ENCODE results near the gene KCNT1.
A peak's percentile ranks its signal among the peaks of the same experiment; 100 is the strongest.
"Not testable (repeated sequence)": the region's sequence is repeated elsewhere in the genome, so short reads cannot be mapped to it uniquely, and the experiment has no call there.

The KCNT1 gene

GRCh38 chr9:135669616-135670285 lies 32.2 kb upstream of the KCNT1 start:
- no peak overlapping the region for H3K27ac ChIP-seq
- TF ChIP-seq, protein P1, sequence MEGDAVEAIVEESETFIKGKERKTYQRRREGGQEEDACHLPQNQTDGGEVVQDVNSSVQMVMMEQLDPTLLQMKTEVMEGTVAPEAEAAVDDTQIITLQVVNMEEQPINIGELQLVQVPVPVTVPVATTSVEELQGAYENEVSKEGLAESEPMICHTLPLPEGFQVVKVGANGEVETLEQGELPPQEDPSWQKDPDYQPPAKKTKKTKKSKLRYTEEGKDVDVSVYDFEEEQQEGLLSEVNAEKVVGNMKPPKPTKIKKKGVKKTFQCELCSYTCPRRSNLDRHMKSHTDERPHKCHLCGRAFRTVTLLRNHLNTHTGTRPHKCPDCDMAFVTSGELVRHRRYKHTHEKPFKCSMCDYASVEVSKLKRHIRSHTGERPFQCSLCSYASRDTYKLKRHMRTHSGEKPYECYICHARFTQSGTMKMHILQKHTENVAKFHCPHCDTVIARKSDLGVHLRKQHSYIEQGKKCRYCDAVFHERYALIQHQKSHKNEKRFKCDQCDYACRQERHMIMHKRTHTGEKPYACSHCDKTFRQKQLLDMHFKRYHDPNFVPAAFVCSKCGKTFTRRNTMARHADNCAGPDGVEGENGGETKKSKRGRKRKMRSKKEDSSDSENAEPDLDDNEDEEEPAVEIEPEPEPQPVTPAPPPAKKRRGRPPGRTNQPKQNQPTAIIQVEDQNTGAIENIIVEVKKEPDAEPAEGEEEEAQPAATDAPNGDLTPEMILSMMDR (conservative IDR thresholded peaks at IDR 0.05): no peak

GRCh38 chr9:135670721-135671590 lies 31.0 kb upstream of the KCNT1 start:
- TF ChIP-seq, protein P1 (conservative IDR thresholded peaks at IDR 0.05): no peak
- H3K27ac ChIP-seq: no peak overlapping the region

GRCh38 chr9:135671591-135672041 lies 30.4 kb upstream of the KCNT1 start:
- no peak overlapping the region for H3K27ac ChIP-seq
- TF ChIP-seq, protein P1 (conservative IDR thresholded peaks at IDR 0.05): 0 out of 2 replicates have a peak, but pooled peaks have one; percentile 9

GRCh38 chr9:135672786-135673185 lies 29.2 kb upstream of the KCNT1 start:
- not testable (repeated sequence) for H3K27ac ChIP-seq

- no peak overlapping the region for H3K27ac ChIP-seq
- TF ChIP-seq, protein P1 (conservative IDR thresholded peaks at IDR 0.05): no peak
Observed at GRCh38 chr9:135673941-135674340, 28.0 kb upstream of the KCNT1 start.

DNA sequence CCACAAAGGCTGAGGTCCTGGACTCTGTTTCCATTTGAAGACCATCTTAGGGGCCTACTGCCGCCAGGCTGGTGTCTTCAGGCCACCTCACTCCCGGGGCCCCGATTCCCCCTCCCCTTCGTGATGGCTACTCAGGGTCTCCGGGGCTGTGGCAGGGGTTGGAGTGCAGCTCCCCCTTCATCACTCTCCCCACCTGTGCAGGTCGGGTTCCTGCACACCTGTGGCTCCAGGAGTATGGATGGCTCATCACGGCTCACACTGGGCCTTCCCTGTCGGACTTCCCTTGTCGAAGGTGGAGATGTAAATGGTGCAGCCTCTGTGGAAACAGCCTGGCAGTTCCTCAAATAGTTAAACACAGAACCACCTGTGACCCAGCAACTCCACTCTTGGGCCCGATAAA lies 27.0 kb upstream of the KCNT1 start:
- TF ChIP-seq, protein P1 (conservative IDR thresholded peaks at IDR 0.05): no peak
- no peak overlapping the region for H3K27ac ChIP-seq

GRCh38 chr9:135676891-135677290 lies 25.1 kb upstream of the KCNT1 start:
- TF ChIP-seq, protein P1 (conservative IDR thresholded peaks at IDR 0.05): no peak

More at GRCh38 chr9:135676891-135677290, 25.1 kb upstream of the KCNT1 start:
- no peak overlapping the region for H3K27ac ChIP-seq

All from VCaP (cell line).